ENCODE results near the gene GCN1. TPM values are rescaled to one million over a fixed set of nuclear protein-coding genes. Genes with fewer than 3 reads are reported as not detected.
A peak's percentile ranks its signal among the peaks of the same experiment; 100 is the strongest.

GCN1 gene
- total and polyA plus RNA-seq, 2 donors from 2014 or later: 12.2 to 77.6 TPM

DNA sequence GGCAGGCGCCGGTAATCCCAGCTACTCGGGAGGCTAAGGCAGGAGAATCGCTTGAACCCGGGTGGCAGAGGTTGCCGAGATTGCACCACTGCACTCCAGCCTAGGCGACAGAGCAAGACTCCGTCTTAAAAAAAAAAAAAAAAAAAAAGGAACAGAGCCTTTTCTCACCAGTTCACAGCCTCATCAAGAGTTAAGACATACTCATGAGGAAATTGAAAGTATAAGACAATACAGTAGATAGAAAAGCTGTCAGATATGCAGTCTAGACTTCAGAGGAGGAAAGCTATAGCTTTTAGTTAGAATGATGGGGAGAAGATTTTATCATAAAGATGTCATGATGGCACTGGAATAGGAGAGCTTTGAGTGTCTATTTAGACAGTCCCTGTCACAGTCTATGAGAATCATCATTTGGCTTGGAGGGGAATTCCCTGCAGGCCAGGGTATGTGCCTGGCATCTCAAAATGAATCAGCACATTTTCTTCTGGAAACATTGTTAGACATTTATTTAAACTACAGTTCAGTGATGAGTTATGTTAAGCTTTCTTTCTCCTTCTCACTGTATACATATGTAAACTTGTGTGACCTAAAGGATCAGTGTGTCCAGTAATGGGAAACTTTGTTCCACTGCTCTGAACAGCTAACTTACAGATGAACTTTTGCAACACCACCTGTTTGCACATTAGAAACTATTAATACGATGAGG, 75.1 kb downstream of the GCN1 start:
- FAIRE-seq: no peak
- Histone ChIP-seq H3K4me1 (ENCODE audit: control insufficient read depth in 2 of 3, insufficient read depth in 2 of 3, low read depth in 1 of 3, low read length in 3 of 3) (peaks cover 4 to 26% (median 25%) of the 10 kb centered on the region in 3 donors), H3K9ac (ENCODE audit: low read length in 3 of 3) (no peak overlapping the region), H3K9me3 (ENCODE audit: control insufficient read depth in 2 of 3, insufficient read depth in 1 of 3, low read length in 3 of 3) (no peaks in the 10 kb centered on the region), H3K36me3 (ENCODE audit: control insufficient read depth in 2 of 3, insufficient read depth in 3 of 3, low read length in 3 of 3) (peaks cover 0 to under 1% (median 0%) of the 10 kb centered on the region in 3 donors), H3K27me3 (ENCODE audit: control insufficient read depth, insufficient read depth, low read length) (no peaks in the 10 kb centered on the region), H3K27ac (ENCODE audit: low read depth in 2 of 2, low read length in 2 of 2) (peak overlapping the region in 1 of 2 donors; percentile 10), H3K4me3 (ENCODE audit: low read length in 3 of 3) (no peak overlapping the region)
- DNase-seq: no peak
- intact Hi-C loops (cut with DNase I): no loop called here
- no peak for TF ChIP-seq CTCF (IDR thresholded peaks at IDR 0.05; ENCODE audit: borderline replicate concordance, extremely low read depth, insufficient read depth)

GRCh38 chr12:120118321-120119061, 76.0 kb downstream of the GCN1 start:
- Histone ChIP-seq H3K36me3 (ENCODE audit: control insufficient read depth in 2 of 3, insufficient read depth in 3 of 3, low read length in 3 of 3) (peaks cover 0 to 2% (median 0%) of the 10 kb centered on the region in 3 donors), H3K4me1 (ENCODE audit: control insufficient read depth in 2 of 3, insufficient read depth in 2 of 3, low read depth in 1 of 3, low read length in 3 of 3) (peaks cover 4 to 26% (median 25%) of the 10 kb centered on the region in 3 donors), H3K9me3 (ENCODE audit: control insufficient read depth in 2 of 3, insufficient read depth in 1 of 3, low read length in 3 of 3) (no peaks in the 10 kb centered on the region), H3K4me3 (ENCODE audit: low read length in 3 of 3) (peak overlapping the region in 2 of 3 donors; percentile 89 to 91), H3K27me3 (ENCODE audit: control insufficient read depth, insufficient read depth, low read length) (no peaks in the 10 kb centered on the region), H3K27ac (ENCODE audit: low read depth in 2 of 2, low read length in 2 of 2) (peak overlapping the region; percentile 29 to 45), H3K9ac (ENCODE audit: low read length in 3 of 3) (peak overlapping the region in 2 of 3 donors; percentile 7 to 37)
- DNase-seq (no peak), FAIRE-seq (no peak)
- intact Hi-C loops (cut with DNase I): no loop called here
- TF ChIP-seq CTCF (IDR thresholded peaks at IDR 0.05; ENCODE audit: borderline replicate concordance, extremely low read depth, insufficient read depth): no peak

DNA sequence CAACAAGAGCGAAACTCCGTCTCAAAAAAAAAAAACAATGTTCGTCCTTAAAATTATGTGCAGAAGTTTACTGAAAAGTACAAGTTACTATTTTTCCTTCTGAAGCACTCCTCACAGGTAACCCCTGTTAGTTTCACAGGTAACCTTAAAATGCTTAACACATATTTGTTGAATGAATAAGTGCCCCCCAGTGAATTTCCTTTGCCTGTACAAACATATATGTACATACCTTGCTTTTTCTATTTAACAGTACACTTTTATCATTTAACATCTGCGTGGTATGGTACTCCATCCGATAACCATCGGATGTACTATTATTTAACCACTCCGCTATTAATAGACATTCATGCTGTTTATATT, 76.6 kb downstream of the GCN1 start:
- intact Hi-C loops (cut with DNase I): no loop called here
- FAIRE-seq (no peak), DNase-seq (no peak)
- Histone ChIP-seq H3K36me3 (ENCODE audit: control insufficient read depth in 2 of 3, insufficient read depth in 3 of 3, low read length in 3 of 3) (peaks cover 0 to 2% (median 0%) of the 10 kb centered on the region in 3 donors), H3K27ac (ENCODE audit: low read depth in 2 of 2, low read length in 2 of 2) (peak overlapping the region in 1 of 2 donors; percentile 29), H3K27me3 (ENCODE audit: control insufficient read depth, insufficient read depth, low read length) (no peaks in the 10 kb centered on the region), H3K4me3 (ENCODE audit: low read length in 3 of 3) (peak overlapping the region; percentile 81 to 91 (median 89)), H3K9ac (ENCODE audit: low read length in 3 of 3) (peak overlapping the region; percentile 7 to 57 (median 37)), H3K9me3 (ENCODE audit: control insufficient read depth in 2 of 3, insufficient read depth in 1 of 3, low read length in 3 of 3) (no peaks in the 10 kb centered on the region), H3K4me1 (ENCODE audit: control insufficient read depth in 2 of 3, insufficient read depth in 2 of 3, low read depth in 1 of 3, low read length in 3 of 3) (peaks cover 4 to 26% (median 25%) of the 10 kb centered on the region in 3 donors)
- TF ChIP-seq CTCF (IDR thresholded peaks at IDR 0.05; ENCODE audit: borderline replicate concordance, extremely low read depth, insufficient read depth): no peak
